GM23338 (cell line): ENCODE measurements around the gene EID1. TPM values are rescaled to one million over a fixed set of nuclear protein-coding genes. Genes with fewer than 3 reads are reported as not detected.

Experiments used
- ATAC-seq: fragments of 200-7000 bp; cut with Tn5 transposase; 3 replicates; pipeline ENCODE4 v1.9.1; 2020
- DNase-seq: peaks from one replicate; pipeline ENCODE4 v3.0.0-alpha.2; 2015; ENCODE audit warnings: low spot score
- H2AFZ ChIP-seq: fragments of 200-600 bp; sonication (generic); 2 replicates; pipeline ENCODE4 v1.8.0; 2016; ENCODE audit warnings: antibody characterized with exemption, mild to moderate bottlenecking, moderate library complexity
- H3F3A ChIP-seq: fragments of 200-600 bp; sonication (generic); replicated peaks from 2 replicates; pipeline ENCODE4 v1.8.0; 2017; ENCODE audit warnings: antibody characterized with exemption, mixed run types, low read depth
- H3K27ac ChIP-seq: fragments of 200-600 bp; sonication (generic); 2 replicates; pipeline ENCODE4 v1.6.1; 2016; ENCODE audit warnings: low read depth
- H3K27me3 ChIP-seq: fragments of 200-600 bp; sonication (generic); 2 replicates; pipeline ENCODE4 v1.8.0; 2016; ENCODE audit warnings: mild to moderate bottlenecking, mixed run types, moderate library complexity; ENCODE audit not compliant: insufficient read depth
- H3K36me3 ChIP-seq: fragments of 200-600 bp; sonication (generic); 2 replicates; pipeline ENCODE4 v1.8.0; 2016; ENCODE audit warnings: mild to moderate bottlenecking; ENCODE audit not compliant: insufficient read depth
- H3K4me1 ChIP-seq: fragments of 200-600 bp; sonication (generic); 2 replicates; pipeline ENCODE4 v1.8.0; 2016; ENCODE audit warnings: mild to moderate bottlenecking, moderate library complexity; ENCODE audit not compliant: insufficient read depth
- H3K4me2 ChIP-seq: fragments of 200-600 bp; sonication (generic); 2 replicates; pipeline ENCODE4 v1.7.1; 2017; ENCODE audit warnings: mixed run types
- H3K4me3 ChIP-seq: fragments of 200-600 bp; sonication (generic); 2 replicates; pipeline ENCODE4 v1.6.1; 2016; ENCODE audit warnings: mixed run types
- H3K79me2 ChIP-seq: fragments of 200-600 bp; sonication (generic); replicated peaks from 2 replicates; pipeline ENCODE4 v1.8.0; 2017; ENCODE audit warnings: mild to moderate bottlenecking; ENCODE audit not compliant: insufficient read depth
- H3K9me2 ChIP-seq: fragments of 200-600 bp; sonication (generic); 2 replicates; pipeline ENCODE4 v1.8.0; 2017; ENCODE audit not compliant: insufficient read depth
- H4K20me1 ChIP-seq: fragments of 200-600 bp; sonication (generic); replicated peaks from 2 replicates; pipeline ENCODE4 v1.8.0; 2017; ENCODE audit warnings: mild to moderate bottlenecking; ENCODE audit not compliant: insufficient read depth
- H3K27ac Mint-ChIP-seq: 2 replicates; pipeline ENCODE4 v1.8.0; 2020; ENCODE audit warnings: inconsistent platforms, mild to moderate bottlenecking, moderate library complexity, mixed read lengths
- H3K27me3 Mint-ChIP-seq: 3 replicates; pipeline ENCODE4 v1.8.0; 2022; ENCODE audit warnings: low read depth, mild to moderate bottlenecking, moderate library complexity, mixed read lengths, inconsistent platforms; ENCODE audit not compliant: insufficient read depth, poor library complexity
- H3K36me3 Mint-ChIP-seq: 3 replicates; pipeline ENCODE4 v1.8.0; 2021; ENCODE audit warnings: low read depth, mild to moderate bottlenecking, inconsistent platforms, moderate library complexity, mixed read lengths
- H3K4me1 Mint-ChIP-seq: 3 replicates; pipeline ENCODE4 v1.8.0; 2020; ENCODE audit warnings: mild to moderate bottlenecking, inconsistent platforms, mixed read lengths
- H3K4me3 Mint-ChIP-seq: 3 replicates; pipeline ENCODE4 v1.8.0; 2021; ENCODE audit warnings: moderate library complexity, mild to moderate bottlenecking, inconsistent platforms, mixed read lengths
- H3K9me3 Mint-ChIP-seq: 3 replicates; pipeline ENCODE4 v1.8.0; 2020; ENCODE audit warnings: moderate library complexity, mild to moderate bottlenecking, inconsistent platforms, mixed read lengths
- EZH2 ChIP-seq: fragments of 200-600 bp; sonication (generic); IDR thresholded peaks from one replicate; pipeline ENCODE4 v1.8.0; 2017; ENCODE audit warnings: antibody characterized with exemption, mild to moderate bottlenecking, low read depth; ENCODE audit not compliant: unreplicated experiment
- ZNF331 ChIP-seq: fragments of 250-450 bp; sonication (Bioruptor Pico); IDR thresholded peaks from 2 replicates; pipeline ENCODE4 v1.5.0; 2020; ENCODE audit warnings: low read depth, mild to moderate bottlenecking, moderate library complexity
- polyA plus RNA-seq: library from polyadenylated mRNA; unstranded; fragments of >200 nt; fragmentation: Nextera tagmentation; extraction: Ambion mirVana; gene quantifications from 2 replicates; pipeline ENCODE4 v1.2.1, GENCODE V29; 2016
- total RNA-seq: library from RNA; depleted of rRNA; stranded (reverse); fragments of >200 nt; shearing (Covaris generic); gene quantifications from 2 replicates; pipeline ENCODE4 v1.2.3, GENCODE V29; 2014
- TF ChIP-seq, protein P1 (sequence below): fragments of 250-450 bp; sonication (Bioruptor Pico); IDR thresholded peaks from 2 replicates; pipeline ENCODE4 v1.5.0; 2020; ENCODE audit warnings: mild to moderate bottlenecking, moderate library complexity
- TF ChIP-seq, protein P2 (sequence below): IDR thresholded peaks from one replicate; pipeline ENCODE4 v1.6.1; 2018; ENCODE audit warnings: antibody characterized with exemption; ENCODE audit not compliant: unreplicated experiment

Gene EID1
- total and polyA plus RNA-seq, 2 experiments from 2014 or later: 113 to 324 TPM

DNA sequence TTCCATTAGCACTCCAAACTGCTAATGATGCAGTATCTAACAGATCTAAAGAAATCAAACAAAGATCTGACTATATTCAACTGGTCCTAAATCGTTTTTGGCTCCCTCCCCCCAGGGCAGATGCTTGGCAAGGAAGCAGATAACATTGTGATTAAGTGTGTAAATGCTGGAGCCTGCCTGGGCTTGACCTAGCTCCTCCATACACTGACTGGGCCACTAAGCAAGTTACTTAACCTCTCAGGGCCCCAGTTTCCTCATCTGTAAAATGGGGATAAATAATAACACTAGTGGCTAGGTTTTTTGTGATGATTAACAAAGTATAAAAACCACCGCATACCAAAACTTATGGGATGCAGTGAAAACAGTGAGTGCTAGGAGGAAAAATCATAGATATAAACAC, 9.2 kb downstream of the EID1 start:
- ATAC-seq (no peak), DNase-seq (no peak)
- no peak overlapping the region for H2AFZ ChIP-seq
- no peaks in the 10 kb centered on the region for H3K36me3 Mint-ChIP-seq
- no peak overlapping the region for H3K27ac Mint-ChIP-seq
- H3K9me2 ChIP-seq: no peaks in the 10 kb centered on the region
- H4K20me1 ChIP-seq: no peaks in the 10 kb centered on the region
- no peaks in the 10 kb centered on the region for H3K27me3 ChIP-seq
- H3K4me3 ChIP-seq: no peak overlapping the region
- no peaks in the 10 kb centered on the region for H3K36me3 ChIP-seq
- H3K4me3 Mint-ChIP-seq: no peak overlapping the region
- no peaks in the 10 kb centered on the region for H3K9me3 Mint-ChIP-seq
- TF ChIP-seq ZNF331 (CRISPR knock-in tag): no peak
- no peak for TF ChIP-seq EZH2
- TF ChIP-seq, protein P1, sequence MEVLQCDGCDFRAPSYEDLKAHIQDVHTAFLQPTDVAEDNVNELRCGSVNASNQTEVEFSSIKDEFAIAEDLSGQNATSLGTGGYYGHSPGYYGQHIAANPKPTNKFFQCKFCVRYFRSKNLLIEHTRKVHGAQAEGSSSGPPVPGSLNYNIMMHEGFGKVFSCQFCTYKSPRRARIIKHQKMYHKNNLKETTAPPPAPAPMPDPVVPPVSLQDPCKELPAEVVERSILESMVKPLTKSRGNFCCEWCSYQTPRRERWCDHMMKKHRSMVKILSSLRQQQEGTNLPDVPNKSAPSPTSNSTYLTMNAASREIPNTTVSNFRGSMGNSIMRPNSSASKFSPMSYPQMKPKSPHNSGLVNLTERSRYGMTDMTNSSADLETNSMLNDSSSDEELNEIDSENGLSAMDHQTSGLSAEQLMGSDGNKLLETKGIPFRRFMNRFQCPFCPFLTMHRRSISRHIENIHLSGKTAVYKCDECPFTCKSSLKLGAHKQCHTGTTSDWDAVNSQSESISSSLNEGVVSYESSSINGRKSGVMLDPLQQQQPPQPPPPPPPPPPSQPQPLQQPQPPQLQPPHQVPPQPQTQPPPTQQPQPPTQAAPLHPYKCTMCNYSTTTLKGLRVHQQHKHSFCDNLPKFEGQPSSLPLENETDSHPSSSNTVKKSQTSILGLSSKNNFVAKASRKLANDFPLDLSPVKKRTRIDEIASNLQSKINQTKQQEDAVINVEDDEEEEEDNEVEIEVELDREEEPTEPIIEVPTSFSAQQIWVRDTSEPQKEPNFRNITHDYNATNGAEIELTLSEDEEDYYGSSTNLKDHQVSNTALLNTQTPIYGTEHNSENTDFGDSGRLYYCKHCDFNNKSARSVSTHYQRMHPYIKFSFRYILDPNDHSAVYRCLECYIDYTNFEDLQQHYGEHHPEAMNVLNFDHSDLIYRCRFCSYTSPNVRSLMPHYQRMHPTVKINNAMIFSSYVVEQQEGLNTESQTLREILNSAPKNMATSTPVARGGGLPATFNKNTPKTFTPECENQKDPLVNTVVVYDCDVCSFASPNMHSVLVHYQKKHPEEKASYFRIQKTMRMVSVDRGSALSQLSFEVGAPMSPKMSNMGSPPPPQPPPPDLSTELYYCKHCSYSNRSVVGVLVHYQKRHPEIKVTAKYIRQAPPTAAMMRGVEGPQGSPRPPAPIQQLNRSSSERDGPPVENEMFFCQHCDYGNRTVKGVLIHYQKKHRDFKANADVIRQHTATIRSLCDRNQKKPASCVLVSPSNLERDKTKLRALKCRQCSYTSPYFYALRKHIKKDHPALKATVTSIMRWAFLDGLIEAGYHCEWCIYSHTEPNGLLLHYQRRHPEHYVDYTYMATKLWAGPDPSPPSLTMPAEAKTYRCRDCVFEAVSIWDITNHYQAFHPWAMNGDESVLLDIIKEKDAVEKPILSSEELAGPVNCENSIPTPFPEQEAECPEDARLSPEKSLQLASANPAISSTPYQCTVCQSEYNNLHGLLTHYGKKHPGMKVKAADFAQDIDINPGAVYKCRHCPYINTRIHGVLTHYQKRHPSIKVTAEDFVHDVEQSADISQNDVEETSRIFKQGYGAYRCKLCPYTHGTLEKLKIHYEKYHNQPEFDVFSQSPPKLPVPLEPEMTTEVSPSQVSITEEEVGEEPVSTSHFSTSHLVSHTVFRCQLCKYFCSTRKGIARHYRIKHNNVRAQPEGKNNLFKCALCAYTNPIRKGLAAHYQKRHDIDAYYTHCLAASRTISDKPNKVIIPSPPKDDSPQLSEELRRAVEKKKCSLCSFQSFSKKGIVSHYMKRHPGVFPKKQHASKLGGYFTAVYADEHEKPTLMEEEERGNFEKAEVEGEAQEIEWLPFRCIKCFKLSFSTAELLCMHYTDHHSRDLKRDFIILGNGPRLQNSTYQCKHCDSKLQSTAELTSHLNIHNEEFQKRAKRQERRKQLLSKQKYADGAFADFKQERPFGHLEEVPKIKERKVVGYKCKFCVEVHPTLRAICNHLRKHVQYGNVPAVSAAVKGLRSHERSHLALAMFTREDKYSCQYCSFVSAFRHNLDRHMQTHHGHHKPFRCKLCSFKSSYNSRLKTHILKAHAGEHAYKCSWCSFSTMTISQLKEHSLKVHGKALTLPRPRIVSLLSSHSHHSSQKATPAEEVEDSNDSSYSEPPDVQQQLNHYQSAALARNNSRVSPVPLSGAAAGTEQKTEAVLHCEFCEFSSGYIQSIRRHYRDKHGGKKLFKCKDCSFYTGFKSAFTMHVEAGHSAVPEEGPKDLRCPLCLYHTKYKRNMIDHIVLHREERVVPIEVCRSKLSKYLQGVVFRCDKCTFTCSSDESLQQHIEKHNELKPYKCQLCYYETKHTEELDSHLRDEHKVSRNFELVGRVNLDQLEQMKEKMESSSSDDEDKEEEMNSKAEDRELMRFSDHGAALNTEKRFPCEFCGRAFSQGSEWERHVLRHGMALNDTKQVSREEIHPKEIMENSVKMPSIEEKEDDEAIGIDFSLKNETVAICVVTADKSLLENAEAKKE (CRISPR knock-in tag): no peak
- TF ChIP-seq, protein P2, sequence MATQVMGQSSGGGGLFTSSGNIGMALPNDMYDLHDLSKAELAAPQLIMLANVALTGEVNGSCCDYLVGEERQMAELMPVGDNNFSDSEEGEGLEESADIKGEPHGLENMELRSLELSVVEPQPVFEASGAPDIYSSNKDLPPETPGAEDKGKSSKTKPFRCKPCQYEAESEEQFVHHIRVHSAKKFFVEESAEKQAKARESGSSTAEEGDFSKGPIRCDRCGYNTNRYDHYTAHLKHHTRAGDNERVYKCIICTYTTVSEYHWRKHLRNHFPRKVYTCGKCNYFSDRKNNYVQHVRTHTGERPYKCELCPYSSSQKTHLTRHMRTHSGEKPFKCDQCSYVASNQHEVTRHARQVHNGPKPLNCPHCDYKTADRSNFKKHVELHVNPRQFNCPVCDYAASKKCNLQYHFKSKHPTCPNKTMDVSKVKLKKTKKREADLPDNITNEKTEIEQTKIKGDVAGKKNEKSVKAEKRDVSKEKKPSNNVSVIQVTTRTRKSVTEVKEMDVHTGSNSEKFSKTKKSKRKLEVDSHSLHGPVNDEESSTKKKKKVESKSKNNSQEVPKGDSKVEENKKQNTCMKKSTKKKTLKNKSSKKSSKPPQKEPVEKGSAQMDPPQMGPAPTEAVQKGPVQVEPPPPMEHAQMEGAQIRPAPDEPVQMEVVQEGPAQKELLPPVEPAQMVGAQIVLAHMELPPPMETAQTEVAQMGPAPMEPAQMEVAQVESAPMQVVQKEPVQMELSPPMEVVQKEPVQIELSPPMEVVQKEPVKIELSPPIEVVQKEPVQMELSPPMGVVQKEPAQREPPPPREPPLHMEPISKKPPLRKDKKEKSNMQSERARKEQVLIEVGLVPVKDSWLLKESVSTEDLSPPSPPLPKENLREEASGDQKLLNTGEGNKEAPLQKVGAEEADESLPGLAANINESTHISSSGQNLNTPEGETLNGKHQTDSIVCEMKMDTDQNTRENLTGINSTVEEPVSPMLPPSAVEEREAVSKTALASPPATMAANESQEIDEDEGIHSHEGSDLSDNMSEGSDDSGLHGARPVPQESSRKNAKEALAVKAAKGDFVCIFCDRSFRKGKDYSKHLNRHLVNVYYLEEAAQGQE: no peak
- H3K4me2 ChIP-seq: no peak overlapping the region
- no peaks in the 10 kb centered on the region for H3F3A ChIP-seq
- H3K79me2 ChIP-seq: no peaks in the 10 kb centered on the region
- H3K27me3 Mint-ChIP-seq: peaks cover 3% of the 10 kb centered on the region
- no peak overlapping the region for H3K27ac ChIP-seq
- H3K4me1 Mint-ChIP-seq: peaks cover 4% of the 10 kb centered on the region; the same call in 2 of the 3 replicates
- no peaks in the 10 kb centered on the region for H3K4me1 ChIP-seq
